Psoas muscle (tissue), 8 donors: ENCODE measurements around the gene HOXC4. TPM values are rescaled to one million over a fixed set of nuclear protein-coding genes. Genes with fewer than 3 reads are reported as not detected.

Source experiments
- ATAC-seq, 4 donors: fragments of 200-7000 bp; cut with Tn5 transposase; one replicate each; pipeline ENCODE4 v1.9.1; 2020; ENCODE audit warnings: moderate library complexity in 3 of 4, mild to moderate bottlenecking in 2 of 4
- DNase-seq, 2 donors: peaks; one replicate each; pipeline ENCODE4 v3.0.0-alpha.2; 2020
- H3K27ac ChIP-seq: fragments of 200-600 bp; one replicate; pipeline ENCODE4 v1.8.0; 2022
- H3K27me3 ChIP-seq, 3 donors: fragments of 200-600 bp in 1 of 3; one replicate each; pipeline versions ENCODE4 v1.6.1 to v1.8.0; 2013 to 2022; ENCODE audit warnings: low read length in 2 of 3, mild to moderate bottlenecking in 2 of 3, moderate library complexity in 1 of 3; ENCODE audit not compliant: insufficient read depth in 3 of 3
- H3K36me3 ChIP-seq, 2 donors: fragments of 200-600 bp in 1 of 2; one replicate each; pipeline versions ENCODE4 v1.6.1 to v1.8.0; 2013 to 2022; ENCODE audit warnings: low read depth in 1 of 2, mild to moderate bottlenecking in 1 of 2, moderate library complexity in 1 of 2; ENCODE audit not compliant: insufficient read depth in 1 of 2
- H3K4me1 ChIP-seq: fragments of 200-600 bp; one replicate; pipeline ENCODE4 v1.8.0; 2022
- H3K4me3 ChIP-seq: fragments of 200-600 bp; one replicate; pipeline ENCODE4 v1.8.0; 2022; ENCODE audit warnings: mild to moderate bottlenecking
- H3K9me3 ChIP-seq: fragments of 200-600 bp; one replicate; pipeline ENCODE4 v1.8.0; 2022
- CTCF ChIP-seq: fragments of 200-600 bp; IDR thresholded peaks from one replicate; pipeline ENCODE4 v1.8.0; 2022; ENCODE audit warnings: antibody characterized with exemption
- WGBS, 3 donors: extraction: QIAGEN DNeasy Blood & Tissue Kit; methylation state at CpG; one replicate each; pipeline versions ENCODE4 v1.1.6 to v1.1.7; 2013; 5-methylcytosine and 5-hydroxymethylcytosine counted together
- intact Hi-C, 2 donors: fragments of 100-400 bp; cut with DNase I; formaldehyde crosslinking; loops; one replicate each; pipeline versions ENCODE4 v1.11.0 to v1.14.2; 2022
- polyA plus RNA-seq, 3 donors: library from polyadenylated mRNA; stranded (reverse); fragments of 200-250 nt; gene quantifications; one replicate each; pipeline ENCODE4 v1.2.3, GENCODE V29; 2013
- total RNA-seq, 4 donors: library from RNA; stranded (reverse); fragmentation: NEBNext Ultra II Directional in 2 of 4; extraction: Animal tissue kit (Norgen Biotek cat#: 25700) in 2 of 4; gene quantifications; one replicate each; pipeline versions ENCODE4 v1.2.1 to v1.2.4, GENCODE V29; 2021 to 2023
- donor health status: healthy with polysubstance abuse.
- donor health status: DM: no; HTN: no; CAD: no; lungs with moderate emphysema.
- donor health status: Bipolar disorder and iron deficiency.
- donor health status: healthy.
- donor health status: DM: yes; HTN: yes; CAD: no.
- donor health status: DM: no; HTN: no; CAD: no.
- donor health status: DM: no; HTN: no; CAD: no.
- donor health status: DM: yes; HTN: yes; CAD: no.

Gene HOXC4
- total and polyA plus RNA-seq, 7 donors: 0.72 to 4.7 (median 1.6) TPM

GRCh38 chr12:54025499-54026405 lies 27.9 kb upstream of the HOXC4 start:
- Histone ChIP-seq H3K9me3 (no peaks in the 10 kb centered on the region), H3K4me3 (peak overlapping the region; percentile 77), H3K4me1 (peaks cover 57% of the 10 kb centered on the region), H3K27ac (peak overlapping the region; percentile 99), H3K36me3 (no peaks in the 10 kb centered on the region), H3K27me3 (no peaks in the 10 kb centered on the region)
- ATAC-seq (peak in 1 of 4 donors; percentile 18), DNase-seq (peak in 1 of 2 donors; percentile 48)
- WGBS, 3 donors: 10 to 28% (median 13%) methylated on average over 7 of the region's 7 CpGs
- intact Hi-C loops: loop anchor here in 1 of 2 donors (1.0 kb wide), 1 partner anchor 43 kb away; no protein-coding TSS in a partner anchor
- TF ChIP-seq CTCF: no peak

GRCh38 chr12:54026640-54027441 lies 26.8 kb upstream of the HOXC4 start:
- TF ChIP-seq CTCF: no peak
- no peaks in the 10 kb centered on the region for H3K9me3 ChIP-seq
- peak overlapping the region; percentile 99 for H3K27ac ChIP-seq
- 20 to 45% (median 26%) methylated on average over 22 of the region's 22 CpGs for WGBS, 3 donors
- H3K27me3 ChIP-seq: peaks cover 0 to 4% (median 0%) of the 10 kb centered on the region in 3 donors
- ATAC-seq: peak in 1 of 4 donors; percentile 11
- peak overlapping the region; percentile 77 for H3K4me3 ChIP-seq
- intact Hi-C loops: no loop called here
- DNase-seq: peak in 1 of 2 donors; percentile 55
- peaks cover 51% of the 10 kb centered on the region for H3K4me1 ChIP-seq
- H3K36me3 ChIP-seq: no peaks in the 10 kb centered on the region

- no peak for TF ChIP-seq CTCF
- DNase-seq: peak in 1 of 2 donors; percentile 12
- H3K4me3 ChIP-seq: peak overlapping the region; percentile 77
- H3K36me3 ChIP-seq: no peaks in the 10 kb centered on the region
- WGBS, 3 donors: 47 to 73% (median 48%) methylated on average over 3 of the region's 3 CpGs
- intact Hi-C loops: no loop called here
- peak overlapping the region; percentile 99 for H3K27ac ChIP-seq
- peaks cover 46% of the 10 kb centered on the region for H3K4me1 ChIP-seq
- peaks cover 0 to 4% (median 0%) of the 10 kb centered on the region in 3 donors for H3K27me3 ChIP-seq
- no peak for ATAC-seq
- no peaks in the 10 kb centered on the region for H3K9me3 ChIP-seq
Observed at GRCh38 chr12:54027442-54027786, 26.2 kb upstream of the HOXC4 start.

- no peak for TF ChIP-seq CTCF
- H3K36me3 ChIP-seq: no peaks in the 10 kb centered on the region
- H3K27ac ChIP-seq: peak within 1 kb of the TSS; percentile 99
- H3K4me1 ChIP-seq: peaks cover 40% of the 10 kb centered on the region
- intact Hi-C loops: no loop called here
- peaks cover 0 to 4% (median 0%) of the 10 kb centered on the region in 3 donors for H3K27me3 ChIP-seq
- 24% methylated on average over 36 of the region's 36 CpGs for WGBS, 3 donors
- no peaks in the 10 kb centered on the region for H3K9me3 ChIP-seq
- H3K4me3 ChIP-seq: peak within 1 kb of the TSS; percentile 77
- peak; percentile 40 to 69 (median 68) for ATAC-seq
- peak; percentile 65 to 70 for DNase-seq
Observed at GRCh38 chr12:54028314-54029201, 25.1 kb upstream of the HOXC4 start, which contains the start of gene HOXC6. Gene HOXC6 (plus strand): TSS chr12:54028440. CDS start chr12:54028522, 82 bp downstream.
